ENCODE data around the gene CLSTN3. TPM values are rescaled to one million over a fixed set of nuclear protein-coding genes. Genes with fewer than 3 reads are reported as not detected.

CLSTN3 gene
- total and polyA plus RNA-seq, 4 donors, result 30.8 to 74.2 (median 37.0) TPM

DNA sequence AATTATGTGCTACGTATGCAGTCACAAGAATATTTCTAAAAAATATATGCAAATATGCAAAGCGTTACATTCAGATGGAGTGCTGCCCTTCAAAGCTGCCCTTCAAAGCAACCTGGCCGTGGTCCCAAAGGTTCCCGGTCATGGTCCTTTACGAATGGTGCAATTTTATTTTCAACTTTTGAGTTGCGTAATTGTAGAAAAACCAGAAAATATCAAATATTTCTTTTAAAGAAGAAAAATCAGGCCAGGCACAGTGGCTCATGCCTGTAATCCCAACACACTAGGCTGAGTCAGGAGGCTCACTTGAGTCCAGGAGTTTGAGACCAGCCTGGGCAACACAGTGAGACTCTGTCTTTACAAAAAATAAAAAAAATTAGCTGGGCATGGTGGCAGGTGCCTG, 21.4 kb downstream of the CLSTN3 start:
- Histone ChIP-seq H3K9me3 (ENCODE audit: control insufficient read depth in 4 of 4, insufficient read depth in 3 of 4, low read length in 3 of 4) (no peaks in the 10 kb centered on the region), H3K27me3 (ENCODE audit: control insufficient read depth in 3 of 3, insufficient read depth in 3 of 3, low read length in 2 of 3) (no peaks in the 10 kb centered on the region), H3K9ac (ENCODE audit: insufficient read depth in 1 of 2, low read length in 2 of 2) (no peak overlapping the region), H3K27ac (ENCODE audit: low read depth in 1 of 2, low read length in 1 of 2) (no peak overlapping the region), H3K4me1 (ENCODE audit: control insufficient read depth in 5 of 5, insufficient read depth in 5 of 5, low read length in 5 of 5) (peaks cover 0 to 17% (median 7%) of the 10 kb centered on the region in 5 donors), H3K36me3 (ENCODE audit: control insufficient read depth in 4 of 4, insufficient read depth in 4 of 4, low read length in 4 of 4) (peaks cover 0 to 22% (median 14%) of the 10 kb centered on the region in 4 donors), H3K4me3 (no peak overlapping the region)
- no peak for ATAC-seq (ENCODE audit: insufficient read depth, low FRiP score)
- 66 to 72% methylated on average over 6 of the region's 6 CpGs for WGBS, 2 donors
- TF ChIP-seq, protein P1, sequence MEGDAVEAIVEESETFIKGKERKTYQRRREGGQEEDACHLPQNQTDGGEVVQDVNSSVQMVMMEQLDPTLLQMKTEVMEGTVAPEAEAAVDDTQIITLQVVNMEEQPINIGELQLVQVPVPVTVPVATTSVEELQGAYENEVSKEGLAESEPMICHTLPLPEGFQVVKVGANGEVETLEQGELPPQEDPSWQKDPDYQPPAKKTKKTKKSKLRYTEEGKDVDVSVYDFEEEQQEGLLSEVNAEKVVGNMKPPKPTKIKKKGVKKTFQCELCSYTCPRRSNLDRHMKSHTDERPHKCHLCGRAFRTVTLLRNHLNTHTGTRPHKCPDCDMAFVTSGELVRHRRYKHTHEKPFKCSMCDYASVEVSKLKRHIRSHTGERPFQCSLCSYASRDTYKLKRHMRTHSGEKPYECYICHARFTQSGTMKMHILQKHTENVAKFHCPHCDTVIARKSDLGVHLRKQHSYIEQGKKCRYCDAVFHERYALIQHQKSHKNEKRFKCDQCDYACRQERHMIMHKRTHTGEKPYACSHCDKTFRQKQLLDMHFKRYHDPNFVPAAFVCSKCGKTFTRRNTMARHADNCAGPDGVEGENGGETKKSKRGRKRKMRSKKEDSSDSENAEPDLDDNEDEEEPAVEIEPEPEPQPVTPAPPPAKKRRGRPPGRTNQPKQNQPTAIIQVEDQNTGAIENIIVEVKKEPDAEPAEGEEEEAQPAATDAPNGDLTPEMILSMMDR (IDR thresholded peaks at IDR 0.05; ENCODE audit: control extremely low read depth, extremely low read depth), result no peak
- DNase-seq, result no peak

DNA sequence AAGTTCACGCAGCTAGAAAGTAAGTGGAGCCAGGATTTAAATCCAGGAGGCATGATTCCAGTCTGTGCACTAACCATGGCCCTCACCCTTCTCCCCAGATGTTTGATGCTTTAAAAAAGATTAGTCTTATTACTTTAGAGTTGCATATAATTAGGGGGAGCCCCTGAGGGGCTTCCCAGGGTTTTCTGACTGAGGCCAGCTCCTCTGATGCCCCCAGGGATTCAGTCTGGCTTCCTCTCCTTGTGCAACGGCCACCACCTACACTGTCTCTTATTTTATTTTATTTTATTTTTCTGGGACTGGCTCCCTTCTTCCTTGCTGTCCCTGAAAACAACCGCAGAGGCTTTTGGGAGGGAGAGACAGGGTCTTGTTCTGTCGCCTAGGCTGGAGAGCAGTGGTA, 22.6 kb downstream of the CLSTN3 start:
- WGBS, 2 donors, result 93 to 94% methylated on average over 4 of the region's 4 CpGs
- no peak for ATAC-seq (ENCODE audit: insufficient read depth, low FRiP score)
- Histone ChIP-seq H3K36me3 (ENCODE audit: control insufficient read depth in 4 of 4, insufficient read depth in 4 of 4, low read length in 4 of 4) (peaks cover 0 to 19% (median 18%) of the 10 kb centered on the region in 4 donors), H3K27ac (ENCODE audit: low read depth in 1 of 2, low read length in 1 of 2) (no peak overlapping the region), H3K9ac (ENCODE audit: insufficient read depth in 1 of 2, low read length in 2 of 2) (no peak overlapping the region), H3K4me1 (ENCODE audit: control insufficient read depth in 5 of 5, insufficient read depth in 5 of 5, low read length in 5 of 5) (peaks cover 0 to 23% (median 7%) of the 10 kb centered on the region in 5 donors), H3K4me3 (no peak overlapping the region), H3K27me3 (ENCODE audit: control insufficient read depth in 3 of 3, insufficient read depth in 3 of 3, low read length in 2 of 3) (no peaks in the 10 kb centered on the region), H3K9me3 (ENCODE audit: control insufficient read depth in 4 of 4, insufficient read depth in 3 of 4, low read length in 3 of 4) (no peaks in the 10 kb centered on the region)
- DNase-seq, result no peak
- TF ChIP-seq, protein P1 (IDR thresholded peaks at IDR 0.05; ENCODE audit: control extremely low read depth, extremely low read depth), result no peak

DNA sequence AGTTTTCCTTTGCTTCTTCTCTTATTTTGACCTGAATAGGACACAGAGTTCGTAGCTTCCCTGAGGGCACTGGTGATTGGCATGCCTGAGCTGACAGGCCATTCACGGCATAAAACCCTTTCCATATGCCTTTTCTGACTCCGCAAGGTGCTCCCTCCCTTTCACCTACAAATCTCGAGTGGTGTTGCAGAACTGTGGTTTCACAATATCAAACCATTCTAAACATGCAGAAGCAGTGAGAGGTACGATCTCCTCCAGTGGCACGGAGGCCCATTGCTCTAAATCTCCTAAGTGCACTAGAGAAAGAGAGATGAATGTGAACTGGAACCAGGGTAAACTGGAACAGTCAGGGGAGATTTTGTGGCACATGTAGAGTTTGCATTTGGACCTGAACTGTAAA, 23.9 kb downstream of the CLSTN3 start:
- no peaks in the 10 kb centered on the region for H3K27me3 ChIP-seq (ENCODE audit: control insufficient read depth in 3 of 3, insufficient read depth in 3 of 3, low read length in 2 of 3)
- no peak overlapping the region for H3K9ac ChIP-seq (ENCODE audit: insufficient read depth in 1 of 2, low read length in 2 of 2)
- no peaks in the 10 kb centered on the region for H3K9me3 ChIP-seq (ENCODE audit: control insufficient read depth in 4 of 4, insufficient read depth in 3 of 4, low read length in 3 of 4)
- WGBS, 2 donors, result 66 to 77% methylated on average over 6 of the region's 6 CpGs
- TF ChIP-seq, protein P1 (IDR thresholded peaks at IDR 0.05; ENCODE audit: control extremely low read depth, extremely low read depth), result no peak
- DNase-seq (peak in 1 of 3 donors; percentile 51), ATAC-seq (ENCODE audit: insufficient read depth, low FRiP score) (no peak)
- peaks cover 0 to 17% (median 14%) of the 10 kb centered on the region in 4 donors for H3K36me3 ChIP-seq (ENCODE audit: control insufficient read depth in 4 of 4, insufficient read depth in 4 of 4, low read length in 4 of 4)
- H3K27ac ChIP-seq (ENCODE audit: low read depth in 1 of 2, low read length in 1 of 2), result peak overlapping the region in 1 of 2 donors; percentile 6
- peaks cover 0 to 23% (median 7%) of the 10 kb centered on the region in 5 donors for H3K4me1 ChIP-seq (ENCODE audit: control insufficient read depth in 5 of 5, insufficient read depth in 5 of 5, low read length in 5 of 5)
- H3K4me3 ChIP-seq, result no peak overlapping the region

DNA sequence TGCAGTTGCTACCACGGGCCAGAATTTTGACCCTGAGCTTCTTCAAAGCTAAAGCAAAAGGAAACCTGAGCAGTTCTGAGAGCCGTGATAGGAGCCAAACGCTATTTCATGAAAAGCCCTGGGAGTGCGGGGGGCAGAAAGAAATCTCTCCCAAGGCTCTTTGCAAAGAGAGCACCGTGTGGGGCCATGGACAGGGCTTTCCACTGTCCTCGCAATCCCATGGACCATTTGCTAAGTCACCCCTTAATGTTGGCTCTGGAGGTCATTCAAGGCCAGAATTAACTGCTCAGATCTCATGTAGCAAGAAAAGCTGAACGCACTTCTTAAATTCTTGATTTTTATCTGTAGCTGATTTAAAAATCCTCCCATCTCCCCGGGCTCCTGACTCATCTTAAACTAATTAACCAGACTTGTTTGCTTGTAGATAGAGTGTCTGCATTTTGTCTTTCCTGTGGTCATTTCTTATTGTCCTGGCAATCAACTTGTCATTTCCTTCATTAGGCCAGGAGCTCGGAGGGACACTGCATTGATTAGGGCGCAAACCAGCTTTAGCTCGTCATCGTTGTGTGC, 24.8 kb downstream of the CLSTN3 start:
- peaks cover 0 to 15% (median 8%) of the 10 kb centered on the region in 4 donors for H3K36me3 ChIP-seq (ENCODE audit: control insufficient read depth in 4 of 4, insufficient read depth in 4 of 4, low read length in 4 of 4)
- no peak overlapping the region for H3K9ac ChIP-seq (ENCODE audit: insufficient read depth in 1 of 2, low read length in 2 of 2)
- H3K27me3 ChIP-seq (ENCODE audit: control insufficient read depth in 3 of 3, insufficient read depth in 3 of 3, low read length in 2 of 3), result no peaks in the 10 kb centered on the region
- peak overlapping the region in 1 of 2 donors; percentile 59 for H3K27ac ChIP-seq (ENCODE audit: low read depth in 1 of 2, low read length in 1 of 2)
- H3K9me3 ChIP-seq (ENCODE audit: control insufficient read depth in 4 of 4, insufficient read depth in 3 of 4, low read length in 3 of 4), result no peaks in the 10 kb centered on the region
- TF ChIP-seq, protein P1 (IDR thresholded peaks at IDR 0.05; ENCODE audit: control extremely low read depth, extremely low read depth), result no peak
- DNase-seq (no peak), ATAC-seq (ENCODE audit: insufficient read depth, low FRiP score) (no peak)
- H3K4me3 ChIP-seq, result no peak overlapping the region
- 75 to 84% methylated on average over 12 of the region's 12 CpGs for whole genome bisulfite sequencing, 2 donors
- H3K4me1 ChIP-seq (ENCODE audit: control insufficient read depth in 5 of 5, insufficient read depth in 5 of 5, low read length in 5 of 5), result peaks cover 0 to 23% (median 7%) of the 10 kb centered on the region in 5 donors

Measured in lung (tissue), 12 donors.